GM10266 (cell line): ENCODE results near the gene SOX10.

Experiments used
- DNase-seq: peaks from one replicate; pipeline ENCODE4 v3.0.0; 2012; ENCODE audit errors: extremely low spot score
- TF ChIP-seq, protein P1 (sequence below): IDR thresholded peaks from 2 replicates; pipeline ENCODE4 v1.5.1; 2012; ENCODE audit warnings: mild to moderate bottlenecking, low read depth; ENCODE audit not compliant: control insufficient read depth, insufficient read depth; ENCODE audit errors: missing control alignments

The SOX10 gene

DNA sequence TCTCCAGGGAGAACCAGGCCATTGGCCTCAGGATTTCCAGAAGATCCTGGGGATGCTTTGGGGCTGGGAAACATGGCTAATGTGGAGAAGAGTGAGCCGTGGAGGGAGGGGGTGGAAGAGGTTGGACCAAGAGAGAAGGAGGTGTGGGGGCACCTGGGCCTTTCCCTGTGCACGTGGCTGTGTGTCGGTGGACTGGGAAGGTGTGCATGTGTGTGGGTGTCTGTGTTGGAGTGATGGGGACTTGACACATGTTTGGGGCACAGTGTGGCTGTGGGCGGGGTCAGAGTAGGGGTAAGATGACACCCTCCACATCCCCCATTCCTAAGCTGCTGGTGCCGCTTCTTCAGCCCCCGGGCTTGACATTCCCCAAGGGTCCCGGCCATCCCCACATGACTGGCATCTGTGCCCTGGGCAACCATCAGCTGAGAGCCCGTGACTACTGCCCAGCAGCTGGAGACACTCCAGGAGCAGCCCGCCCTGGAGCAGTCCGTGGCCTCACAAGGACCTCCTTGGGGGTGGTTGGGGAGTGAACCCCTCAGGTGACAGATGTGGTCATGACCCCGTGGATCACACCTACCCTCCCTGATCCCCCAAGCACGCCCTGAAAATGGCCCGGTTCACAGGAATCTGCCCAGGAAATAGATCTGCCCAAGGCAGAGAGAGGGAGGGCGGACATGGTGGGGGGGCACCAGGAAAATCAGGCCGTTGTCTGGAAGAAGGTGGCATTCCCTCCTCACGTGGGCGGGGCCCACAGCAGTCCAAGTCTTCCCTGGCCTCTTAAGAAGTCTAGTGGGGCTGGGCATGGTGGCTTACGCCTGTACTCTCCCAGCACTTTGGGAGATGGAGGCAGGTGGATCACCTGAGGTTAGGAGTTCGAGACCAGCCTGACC, 34.8 kb upstream of the SOX10 start:
- no peak for DNase-seq
- TF ChIP-seq, protein P1, sequence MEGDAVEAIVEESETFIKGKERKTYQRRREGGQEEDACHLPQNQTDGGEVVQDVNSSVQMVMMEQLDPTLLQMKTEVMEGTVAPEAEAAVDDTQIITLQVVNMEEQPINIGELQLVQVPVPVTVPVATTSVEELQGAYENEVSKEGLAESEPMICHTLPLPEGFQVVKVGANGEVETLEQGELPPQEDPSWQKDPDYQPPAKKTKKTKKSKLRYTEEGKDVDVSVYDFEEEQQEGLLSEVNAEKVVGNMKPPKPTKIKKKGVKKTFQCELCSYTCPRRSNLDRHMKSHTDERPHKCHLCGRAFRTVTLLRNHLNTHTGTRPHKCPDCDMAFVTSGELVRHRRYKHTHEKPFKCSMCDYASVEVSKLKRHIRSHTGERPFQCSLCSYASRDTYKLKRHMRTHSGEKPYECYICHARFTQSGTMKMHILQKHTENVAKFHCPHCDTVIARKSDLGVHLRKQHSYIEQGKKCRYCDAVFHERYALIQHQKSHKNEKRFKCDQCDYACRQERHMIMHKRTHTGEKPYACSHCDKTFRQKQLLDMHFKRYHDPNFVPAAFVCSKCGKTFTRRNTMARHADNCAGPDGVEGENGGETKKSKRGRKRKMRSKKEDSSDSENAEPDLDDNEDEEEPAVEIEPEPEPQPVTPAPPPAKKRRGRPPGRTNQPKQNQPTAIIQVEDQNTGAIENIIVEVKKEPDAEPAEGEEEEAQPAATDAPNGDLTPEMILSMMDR = no peak

DNA sequence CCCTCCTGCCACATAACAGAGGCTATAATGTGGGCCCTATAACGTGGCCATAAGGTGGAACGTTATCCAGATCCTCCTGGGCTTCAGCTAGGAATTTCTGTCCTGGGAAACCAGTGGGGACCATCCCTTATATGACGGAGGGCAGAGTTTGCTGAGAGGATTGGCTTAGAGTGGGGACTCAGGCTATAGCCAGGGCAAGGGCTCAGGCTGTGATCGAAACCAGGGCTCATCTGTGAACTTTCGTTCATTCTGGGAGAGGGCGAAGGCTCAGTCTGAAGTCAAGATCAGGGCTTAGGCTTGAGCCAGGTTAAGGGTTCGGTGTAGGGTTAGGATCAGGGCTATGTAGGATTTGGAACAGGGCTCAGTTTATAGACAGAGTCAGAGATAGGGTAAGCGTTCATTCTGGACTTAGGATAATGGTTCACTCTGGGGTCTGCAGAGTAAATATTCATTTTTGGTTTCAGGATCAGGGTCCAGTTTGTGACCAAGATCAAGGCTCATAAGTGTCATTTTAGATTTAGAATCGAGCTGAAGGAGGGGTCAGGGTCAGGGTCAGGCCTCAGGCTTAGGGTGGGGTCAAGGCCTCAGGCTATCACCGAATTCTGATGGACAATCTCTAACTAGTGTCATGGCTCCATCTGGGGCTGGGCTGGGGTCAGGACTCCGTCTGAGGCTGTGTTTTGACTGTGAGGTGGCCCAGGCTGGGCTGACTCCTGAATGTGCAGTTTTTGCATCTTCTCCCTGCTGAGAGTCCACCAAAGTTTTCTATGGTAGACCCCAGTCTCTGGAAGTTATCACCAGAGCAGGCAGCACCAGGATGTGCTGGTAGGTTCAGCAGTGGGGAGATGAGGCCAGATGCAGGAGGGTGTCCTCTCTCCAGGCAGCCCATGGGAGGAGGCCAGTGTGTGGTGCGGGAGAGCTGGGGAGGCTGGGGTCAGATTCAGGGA, 33.9 kb upstream of the SOX10 start:
- TF ChIP-seq, protein P1 = no peak
- no peak for DNase-seq

DNA sequence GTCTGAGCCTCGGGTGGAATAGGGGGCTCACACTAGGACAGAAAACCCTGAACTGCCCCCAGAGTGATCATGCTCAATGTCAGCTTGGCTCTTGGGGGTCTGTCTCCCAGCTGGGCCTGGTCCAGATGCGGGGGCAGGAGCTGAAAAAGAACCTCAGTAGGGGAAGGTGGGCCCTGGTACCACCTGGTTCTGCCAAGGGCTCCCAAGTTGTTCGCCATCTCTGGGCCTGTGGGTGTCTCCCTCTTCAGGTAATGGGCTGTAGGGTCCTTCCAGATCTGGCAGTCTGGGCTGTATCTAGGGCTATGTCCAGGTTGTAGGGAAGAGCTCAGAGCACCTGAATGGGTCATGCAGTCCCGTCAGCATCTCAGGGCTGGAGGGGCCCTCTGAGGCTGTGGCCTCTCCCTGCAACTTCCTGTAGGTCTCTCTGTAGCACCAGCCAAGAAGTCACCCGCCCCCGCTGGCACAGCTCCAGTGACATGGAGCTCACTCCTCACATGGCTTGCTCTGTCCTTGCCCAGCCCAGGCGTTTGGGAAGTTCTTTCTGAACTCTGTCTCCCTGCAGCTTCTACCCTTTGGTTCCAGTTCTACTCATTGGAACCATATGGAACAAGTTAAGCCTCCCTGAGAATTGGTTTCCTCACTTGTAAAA, 33.0 kb upstream of the SOX10 start:
- DNase-seq = no peak
- TF ChIP-seq, protein P1 = no peak

DNA sequence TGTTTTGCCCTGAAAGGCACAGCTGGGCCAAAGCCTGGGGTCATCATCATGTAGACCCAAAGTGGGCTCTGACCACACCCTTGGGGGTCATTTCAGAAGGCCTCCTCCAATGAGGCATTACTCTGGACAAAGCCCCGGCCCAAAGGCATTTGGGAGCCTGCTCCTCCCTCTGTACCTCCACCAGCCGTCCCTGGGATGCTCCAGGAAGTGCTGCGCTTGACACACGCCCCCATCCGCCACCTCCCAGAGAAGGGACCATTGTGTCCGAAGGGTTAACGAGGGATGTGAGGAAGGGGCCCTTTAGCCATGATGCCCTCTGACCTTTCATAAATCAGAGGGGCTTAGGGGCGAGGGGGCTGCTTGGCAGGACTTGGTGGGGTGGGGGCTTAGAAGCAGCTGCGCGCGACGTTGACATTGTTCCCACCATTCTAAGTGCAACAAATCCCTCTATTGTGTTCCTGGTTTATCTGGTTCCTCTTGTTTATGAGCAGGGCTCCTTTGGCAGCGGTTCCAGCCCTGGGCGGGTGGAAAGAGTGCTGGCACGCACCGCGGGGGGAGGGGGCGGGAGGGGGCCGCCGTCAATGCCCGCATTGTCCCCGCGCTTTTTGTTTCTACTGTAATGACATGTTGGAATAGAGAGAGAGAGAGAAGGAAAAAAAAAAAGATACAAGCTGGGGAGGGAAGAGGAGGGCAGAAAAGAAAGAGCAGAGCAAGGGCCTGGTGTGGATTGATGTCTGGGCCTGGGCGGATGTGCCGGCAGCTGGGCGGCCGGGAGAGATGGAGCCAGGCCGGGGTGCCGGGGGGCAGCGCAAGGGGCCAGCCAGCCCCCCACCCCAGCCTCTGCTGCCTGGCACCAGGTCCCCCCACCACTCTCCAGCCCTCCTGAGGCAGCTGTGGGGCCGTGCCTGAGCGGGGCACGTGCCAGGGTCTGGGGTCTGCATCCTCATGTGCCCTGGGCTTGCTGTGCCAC, 32.1 kb upstream of the SOX10 start:
- TF ChIP-seq, protein P1 = no peak

DNA sequence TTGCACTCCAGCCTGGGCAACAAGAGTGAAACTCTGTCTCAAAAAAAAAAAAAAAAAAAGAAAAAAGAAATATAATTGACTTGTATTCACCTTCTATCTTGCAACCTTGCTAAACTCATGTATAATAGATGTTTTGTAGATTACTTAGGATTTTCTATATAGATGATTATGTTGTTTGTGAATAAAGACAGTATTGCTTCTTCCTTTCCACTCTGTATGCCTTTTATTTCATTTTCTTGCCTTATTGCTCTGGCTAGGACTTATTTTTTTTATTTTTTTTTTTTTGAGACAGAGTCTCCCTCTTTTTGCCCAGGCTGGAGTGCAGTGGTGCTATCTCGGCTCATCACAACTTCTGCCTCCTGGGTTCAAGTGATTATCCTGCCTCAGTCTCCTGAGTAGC, 29.7 kb upstream of the SOX10 start:
- DNase-seq = no peak
- TF ChIP-seq, protein P1 = no peak

More for the DNA sequence above, 32.1 kb upstream of the SOX10 start:
- no peak for DNase-seq

DNA sequence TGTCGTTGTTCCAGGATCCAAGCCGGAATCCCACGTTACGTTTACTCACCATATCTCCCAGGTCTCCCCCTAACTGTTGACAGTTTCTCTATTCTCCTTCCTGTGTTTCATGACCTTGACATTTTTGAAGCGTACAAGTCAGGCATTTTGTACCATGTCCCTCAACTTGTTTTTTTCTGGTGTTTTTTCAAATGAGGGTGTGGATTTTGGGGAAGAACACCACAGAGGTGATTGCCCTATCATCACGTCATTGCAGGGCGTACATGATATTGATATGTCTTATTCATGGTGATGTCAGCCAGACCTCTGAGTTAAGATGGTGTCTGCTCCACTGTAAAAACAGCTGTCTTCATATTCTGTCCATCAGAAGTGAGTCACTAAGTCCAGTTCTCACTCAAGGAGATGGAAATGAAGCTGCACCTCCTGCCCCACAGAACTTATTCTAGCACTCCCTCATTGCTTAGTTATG, 28.3 kb upstream of the SOX10 start:
- DNase-seq = no peak
- TF ChIP-seq, protein P1 = no peak
